Fibroblast of mammary gland (primary cell): ENCODE results near the gene CFAP251.
"Not testable (repeated sequence)": the region's sequence is repeated elsewhere in the genome, so short reads cannot be mapped to it uniquely, and the experiment has no call there.

Experiments used
- DNase-seq: peaks from one replicate; pipeline ENCODE4 v3.0.0-alpha.2; 2010; ENCODE audit warnings: low read depth
- H3K4me3 ChIP-seq: 2 replicates; pipeline ENCODE4 v1.5.1; 2011; ENCODE audit warnings: low read depth, mild to moderate bottlenecking, low read length, moderate library complexity; ENCODE audit not compliant: control insufficient read depth
- TF ChIP-seq, protein P1 (sequence below): conservative IDR thresholded peaks from 2 replicates; pipeline ENCODE4 v1.5.1; 2011; ENCODE audit warnings: low read depth, low read length, inconsistent platforms; ENCODE audit not compliant: control insufficient read depth, insufficient read depth

Gene CFAP251

DNA sequence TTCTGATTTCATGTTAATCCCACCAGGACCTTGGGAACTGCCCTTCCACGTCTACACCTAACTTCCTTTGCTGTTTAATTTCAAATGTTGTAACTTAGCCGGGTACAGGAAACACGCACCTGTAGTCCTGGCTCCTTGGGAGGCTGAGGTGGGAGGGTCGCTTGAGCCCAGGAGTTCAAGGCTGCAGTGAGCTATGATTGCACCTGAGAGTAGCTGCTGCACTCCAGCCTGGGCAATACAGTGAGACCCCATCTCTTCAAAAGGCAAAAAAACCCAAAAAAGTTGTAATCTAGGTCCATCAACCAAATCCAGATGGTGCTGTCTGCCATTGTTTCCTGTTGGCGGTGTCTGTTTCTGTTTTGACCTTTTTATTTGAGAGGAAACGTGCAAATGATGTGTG, 117.8 kb downstream of the CFAP251 start:
- TF ChIP-seq, protein P1, sequence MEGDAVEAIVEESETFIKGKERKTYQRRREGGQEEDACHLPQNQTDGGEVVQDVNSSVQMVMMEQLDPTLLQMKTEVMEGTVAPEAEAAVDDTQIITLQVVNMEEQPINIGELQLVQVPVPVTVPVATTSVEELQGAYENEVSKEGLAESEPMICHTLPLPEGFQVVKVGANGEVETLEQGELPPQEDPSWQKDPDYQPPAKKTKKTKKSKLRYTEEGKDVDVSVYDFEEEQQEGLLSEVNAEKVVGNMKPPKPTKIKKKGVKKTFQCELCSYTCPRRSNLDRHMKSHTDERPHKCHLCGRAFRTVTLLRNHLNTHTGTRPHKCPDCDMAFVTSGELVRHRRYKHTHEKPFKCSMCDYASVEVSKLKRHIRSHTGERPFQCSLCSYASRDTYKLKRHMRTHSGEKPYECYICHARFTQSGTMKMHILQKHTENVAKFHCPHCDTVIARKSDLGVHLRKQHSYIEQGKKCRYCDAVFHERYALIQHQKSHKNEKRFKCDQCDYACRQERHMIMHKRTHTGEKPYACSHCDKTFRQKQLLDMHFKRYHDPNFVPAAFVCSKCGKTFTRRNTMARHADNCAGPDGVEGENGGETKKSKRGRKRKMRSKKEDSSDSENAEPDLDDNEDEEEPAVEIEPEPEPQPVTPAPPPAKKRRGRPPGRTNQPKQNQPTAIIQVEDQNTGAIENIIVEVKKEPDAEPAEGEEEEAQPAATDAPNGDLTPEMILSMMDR: no peak
- no peak overlapping the region for H3K4me3 ChIP-seq
- no peak for DNase-seq

DNA sequence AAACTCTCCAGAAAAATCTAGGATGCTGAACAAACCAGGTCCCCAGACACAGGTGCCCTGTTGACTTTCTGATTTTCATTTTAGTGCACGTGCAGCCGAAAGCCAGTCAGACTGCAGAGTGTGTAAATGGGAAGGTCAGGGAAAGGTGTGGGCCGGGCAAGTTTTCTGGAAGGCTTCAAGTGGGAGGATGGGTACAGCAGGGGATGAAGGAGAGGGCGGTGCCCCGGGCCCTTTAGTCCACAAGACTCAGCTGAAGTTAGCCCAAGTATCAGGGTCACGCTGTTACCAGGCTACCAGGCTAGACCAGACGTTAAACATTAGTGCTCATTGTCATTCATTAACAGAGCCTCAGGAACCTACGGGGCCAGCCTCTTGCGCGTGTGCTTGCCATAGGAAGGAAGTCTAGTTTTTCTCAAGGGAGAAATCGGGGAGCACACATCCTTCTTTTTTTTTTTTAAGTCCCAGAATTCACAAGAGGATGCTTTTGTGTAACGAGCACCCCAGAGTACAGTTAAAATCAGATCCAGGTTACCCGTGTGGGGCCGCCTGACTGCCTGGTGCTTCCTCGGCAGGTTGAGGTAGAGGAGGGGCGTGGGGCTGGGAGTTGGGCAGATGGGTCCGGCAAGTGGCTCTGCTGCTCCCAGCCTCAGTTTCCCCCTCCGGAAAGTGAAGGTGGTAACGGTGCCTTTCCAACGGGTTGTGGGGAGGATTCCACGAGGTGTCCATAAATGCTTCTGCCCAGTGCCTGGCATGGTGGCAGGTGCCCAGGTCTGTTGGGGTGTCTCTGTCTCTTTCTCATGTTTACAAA, 122.4 kb downstream of the CFAP251 start:
- DNase-seq: no peak
- TF ChIP-seq, protein P1: no peak
- no peak overlapping the region for H3K4me3 ChIP-seq

DNA sequence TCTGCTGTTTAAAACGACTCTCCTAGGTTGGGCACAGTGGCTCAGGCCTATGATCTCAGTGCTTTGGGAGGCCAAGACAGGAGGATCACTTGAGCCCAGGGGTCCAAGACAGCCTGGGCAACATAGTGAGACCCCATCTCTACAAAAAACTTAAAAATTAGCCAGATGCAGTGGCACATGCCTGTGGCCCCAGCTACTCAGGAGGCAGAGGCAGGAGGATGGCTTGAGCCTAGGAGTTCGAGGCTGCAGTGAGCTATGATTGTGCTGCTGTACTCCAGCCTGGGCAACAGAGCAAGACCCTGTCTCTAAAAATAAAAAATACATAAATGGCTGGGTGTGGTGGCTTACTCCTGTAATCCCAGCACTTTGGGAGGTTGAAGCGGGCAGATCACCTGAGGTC, 123.1 kb downstream of the CFAP251 start:
- not testable (repeated sequence) for H3K4me3 ChIP-seq, DNase-seq

DNA sequence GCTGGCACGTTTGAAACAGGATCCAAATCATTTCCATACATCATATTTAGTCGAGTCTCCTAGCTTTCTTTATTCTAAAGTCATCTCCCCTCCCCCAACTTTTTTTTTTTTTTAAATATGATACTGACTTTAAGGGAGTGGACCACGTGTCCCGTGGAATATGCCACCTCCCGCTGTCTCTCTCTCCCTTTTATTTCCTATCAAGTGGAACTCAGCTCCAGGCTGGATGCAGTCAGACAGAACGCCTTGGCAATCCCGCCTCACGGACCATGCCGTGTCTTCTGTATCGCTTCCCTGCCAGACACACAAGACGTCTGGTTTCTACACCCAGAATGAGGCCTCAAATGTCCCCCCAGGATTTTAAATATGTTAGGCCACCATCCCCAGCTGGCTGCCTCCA, 124.5 kb downstream of the CFAP251 start:
- TF ChIP-seq, protein P1: no peak
- no peak overlapping the region for H3K4me3 ChIP-seq
- DNase-seq: no peak

DNA sequence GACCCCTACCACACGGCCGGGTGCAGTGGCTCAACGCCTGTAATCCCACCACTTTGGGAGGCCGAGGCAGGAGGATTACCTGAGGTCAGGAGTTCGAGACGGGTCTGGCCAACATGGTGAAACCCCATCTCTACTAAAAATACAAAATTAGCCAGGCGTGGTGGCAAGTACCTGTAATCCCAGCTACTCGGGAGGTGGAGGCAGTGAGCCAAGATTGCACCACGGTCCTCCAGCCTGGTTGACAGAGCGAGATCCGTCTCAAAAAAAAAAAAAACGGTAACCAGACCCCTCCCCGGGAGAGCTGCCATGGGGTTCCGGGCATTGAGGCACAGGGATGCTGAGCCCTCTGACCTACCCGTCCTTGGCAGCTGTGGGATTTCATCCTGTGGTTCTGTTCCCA, 125.1 kb downstream of the CFAP251 start:
- TF ChIP-seq, protein P1: no peak
- no peak overlapping the region for H3K4me3 ChIP-seq
- DNase-seq: no peak

DNA sequence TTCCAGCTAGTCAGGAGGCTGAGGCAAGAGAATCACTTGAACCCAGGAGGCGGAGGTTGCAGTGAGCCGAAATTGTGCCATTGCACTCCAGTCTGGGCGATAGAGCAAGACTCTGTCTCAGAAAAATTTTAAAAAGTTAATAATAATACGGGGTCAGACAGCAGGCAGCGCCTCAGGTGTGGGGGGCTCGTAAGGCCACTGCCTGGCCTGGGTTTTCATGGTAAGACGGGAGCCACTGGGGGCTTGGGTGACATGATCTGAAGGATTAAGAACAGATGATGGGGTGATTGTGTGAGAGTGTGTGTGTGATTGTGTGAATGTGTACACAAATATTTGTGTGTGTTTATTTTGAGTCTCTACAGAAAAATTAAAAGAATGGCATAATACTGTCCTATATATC, 126.9 kb downstream of the CFAP251 start:
- no peak for DNase-seq
- no peak overlapping the region for H3K4me3 ChIP-seq
- TF ChIP-seq, protein P1: no peak

DNA sequence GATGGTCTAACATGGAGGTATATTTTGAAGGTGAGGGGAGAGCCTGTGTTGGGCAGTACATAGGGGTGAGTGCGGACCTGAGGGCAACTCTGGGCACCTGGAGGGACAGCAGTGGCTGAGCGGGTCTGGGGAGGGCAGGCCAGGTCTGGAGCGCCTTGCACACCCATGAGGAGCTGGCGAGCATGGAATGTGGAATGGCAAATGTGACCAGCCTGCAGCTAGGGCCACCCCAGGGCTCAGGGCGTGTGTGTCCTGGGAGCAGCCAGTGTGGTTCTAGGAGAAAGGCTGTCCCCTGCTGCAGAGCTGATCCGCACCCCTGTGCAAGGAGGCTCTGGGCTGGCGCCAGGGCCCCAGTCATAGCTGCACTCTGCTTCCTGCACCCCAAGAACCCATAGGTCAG, 127.8 kb downstream of the CFAP251 start:
- no peak overlapping the region for H3K4me3 ChIP-seq
- TF ChIP-seq, protein P1: no peak
- no peak for DNase-seq
